NCI-H524 (cell line): ENCODE results near the gene PLD6.

ENCODE experiments used
- DNase-seq, 2 experiments: peaks; one replicate each; lab custom pipeline; 2025; lab: John Stamatoyannopoulos, UW

Gene PLD6

DNA sequence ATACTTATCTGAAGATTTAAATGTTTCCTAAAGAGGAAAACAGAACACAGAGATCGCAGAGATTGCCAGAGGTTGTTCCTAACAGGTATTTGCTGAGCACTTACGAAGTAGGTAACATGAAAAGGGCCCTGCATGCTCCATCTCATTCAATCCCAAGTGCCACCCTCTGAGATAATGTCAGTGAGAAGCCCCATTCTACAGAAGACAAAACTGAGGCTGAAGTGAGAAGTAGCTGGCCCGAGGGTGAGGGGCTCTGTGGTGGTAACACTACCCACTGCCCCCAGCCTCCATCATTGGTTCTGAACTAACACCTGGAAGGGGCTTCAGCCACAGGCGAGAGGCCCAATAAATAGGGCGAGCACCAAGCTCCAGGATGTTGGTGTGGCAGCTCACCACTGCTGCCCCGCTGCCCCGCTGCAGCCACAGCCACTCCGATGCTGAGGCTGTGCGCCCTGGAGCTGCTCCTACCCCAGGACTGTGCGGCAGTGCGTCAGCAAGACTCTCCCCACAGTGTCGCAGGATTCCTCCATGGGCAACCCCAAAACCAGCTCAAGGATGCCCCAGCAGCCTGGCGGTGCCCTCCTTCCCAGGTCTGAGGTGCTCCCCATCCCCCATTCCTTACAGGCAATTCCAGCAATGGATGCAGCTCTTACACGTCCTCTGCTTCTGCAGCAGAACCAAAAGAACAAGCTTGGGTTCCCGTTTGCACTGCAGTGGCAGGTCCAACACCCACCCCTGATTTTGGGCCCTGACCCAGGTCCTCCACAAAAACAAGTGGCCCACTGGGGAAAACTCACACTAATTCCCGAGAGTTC, 20.5 kb upstream of the PLD6 start:
- DNase-seq, result no peak

- no peak for DNase-seq
Observed at GRCh38 chr17:17225901-17226300, 19.8 kb upstream of the PLD6 start.

DNA sequence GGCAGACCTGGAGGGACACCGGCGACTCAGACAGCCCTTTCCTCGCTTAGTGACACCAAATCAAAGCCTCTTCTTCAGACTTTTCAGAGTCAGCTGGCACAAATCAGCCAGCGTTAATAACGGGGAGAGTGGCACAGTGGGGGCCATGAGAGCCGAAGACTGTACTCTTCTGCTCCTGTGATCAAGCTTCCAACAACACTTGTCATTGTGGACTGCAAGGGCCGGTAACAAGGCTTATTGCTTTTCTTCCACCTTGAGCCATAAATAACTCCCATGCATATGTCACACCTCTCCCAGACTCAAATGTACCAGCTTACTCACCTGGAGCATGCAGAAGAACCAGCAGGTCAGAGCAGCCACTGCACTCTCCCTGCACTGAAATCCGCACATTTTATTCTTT, 18.0 kb upstream of the PLD6 start:
- no peak for DNase-seq

DNA sequence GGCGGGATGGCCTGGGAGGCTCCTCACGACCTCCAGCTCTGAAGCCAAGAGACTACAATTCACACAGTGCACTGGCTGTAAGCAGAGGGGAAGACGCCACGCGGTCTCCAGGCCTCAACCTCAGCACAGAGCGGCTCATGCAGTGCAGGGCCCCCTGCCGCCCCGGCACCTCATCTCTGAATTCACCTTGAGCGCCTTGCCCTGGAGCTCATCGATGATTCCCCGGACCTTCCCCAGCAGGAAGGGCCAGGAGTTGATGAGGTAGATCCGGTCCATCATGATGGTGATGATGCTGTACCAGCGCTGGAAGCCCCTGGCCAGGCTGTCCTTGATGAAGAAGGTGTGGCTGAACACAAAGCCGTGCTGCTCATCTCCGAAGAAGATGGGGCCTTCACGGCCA, 17.6 kb upstream of the PLD6 start:
- no peak for DNase-seq

GRCh38 chr17:17221329-17221728, 15.2 kb upstream of the PLD6 start:
- DNase-seq, result no peak

DNA sequence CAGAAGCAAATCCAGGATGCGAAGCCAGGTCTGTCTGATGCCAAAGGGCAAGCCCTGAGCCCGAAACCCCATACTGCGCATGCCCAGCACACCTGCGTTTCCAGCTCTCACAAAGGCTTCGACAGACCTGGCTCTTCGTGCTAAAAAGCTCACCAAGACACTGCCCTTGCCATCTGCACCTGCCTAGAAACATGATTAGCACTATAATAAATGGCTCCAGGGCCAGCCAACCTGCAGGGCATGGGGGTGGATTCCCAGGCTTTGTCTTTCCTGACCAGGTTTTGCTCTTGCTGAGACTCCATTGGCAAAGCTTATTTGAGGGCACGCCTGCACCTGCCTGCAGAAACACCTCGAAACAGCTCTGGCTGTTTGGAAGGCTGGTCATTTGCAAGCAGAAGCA, 14.4 kb upstream of the PLD6 start:
- DNase-seq, result no peak

DNA sequence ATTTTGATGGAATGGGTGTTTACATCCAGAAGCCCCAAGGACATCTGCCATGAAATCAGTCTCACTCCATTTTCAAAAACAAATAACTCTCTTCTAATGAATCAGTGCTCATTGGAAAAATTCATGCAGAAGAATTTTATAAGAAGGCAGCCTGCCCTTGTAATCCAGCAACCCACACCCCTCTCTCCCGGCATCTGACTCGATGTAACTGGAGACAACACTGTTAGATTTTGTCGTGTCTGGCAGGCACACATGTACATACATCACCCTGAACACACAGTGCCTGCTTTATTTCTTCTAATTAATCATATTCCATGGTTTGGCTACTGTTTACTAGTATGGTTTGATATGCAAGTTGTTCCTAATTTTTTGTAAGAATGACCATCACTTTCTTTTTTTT, 11.9 kb upstream of the PLD6 start:
- no peak for DNase-seq

GRCh38 chr17:17216776-17217175, 10.6 kb upstream of the PLD6 start:
- DNase-seq, result no peak

GRCh38 chr17:17216236-17216635, 10.1 kb upstream of the PLD6 start:
- DNase-seq, result no peak

- DNase-seq, result no peak
Observed at GRCh38 chr17:17215575-17215974, 9.4 kb upstream of the PLD6 start.

DNA sequence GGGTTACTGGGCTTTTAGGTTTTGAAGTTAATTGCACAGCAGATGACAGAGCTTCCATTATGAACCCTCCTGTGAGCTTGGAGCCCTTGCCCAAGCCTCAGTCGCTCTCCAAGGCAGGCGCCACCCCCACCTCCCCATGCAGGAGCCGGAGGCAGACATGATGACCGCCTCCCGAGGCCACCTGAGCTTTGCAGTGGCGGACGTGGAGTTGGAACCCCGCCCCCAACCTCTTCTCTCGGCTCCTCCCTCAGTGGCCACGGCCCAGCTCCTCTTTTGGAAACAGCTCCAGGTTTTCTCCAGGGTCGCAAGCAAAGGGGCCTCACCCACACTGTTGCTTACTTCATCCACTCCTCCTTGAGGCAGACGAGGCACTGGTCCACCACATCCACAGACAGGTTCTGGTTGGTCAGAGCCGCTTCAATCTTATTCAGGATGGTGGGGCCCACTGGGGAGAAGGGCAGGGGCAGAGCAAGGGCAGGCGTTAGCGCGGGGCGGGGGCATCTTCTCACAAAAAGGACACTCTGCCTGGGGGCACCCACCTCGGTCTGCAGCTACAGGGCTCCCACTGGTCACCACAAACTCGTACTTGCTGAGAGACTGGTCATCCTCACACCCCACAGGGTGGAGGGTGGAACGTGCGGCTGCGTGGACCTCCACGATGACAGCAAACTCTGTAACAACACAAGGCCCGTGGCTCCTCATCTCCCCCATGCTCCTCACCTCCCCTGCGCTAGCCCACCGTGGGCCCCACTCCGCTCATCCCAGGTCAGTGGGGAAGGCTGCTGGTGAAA, 8.7 kb upstream of the PLD6 start:
- no peak for DNase-seq

GRCh38 chr17:17213775-17214174, 7.6 kb upstream of the PLD6 start:
- DNase-seq, result no peak

DNA sequence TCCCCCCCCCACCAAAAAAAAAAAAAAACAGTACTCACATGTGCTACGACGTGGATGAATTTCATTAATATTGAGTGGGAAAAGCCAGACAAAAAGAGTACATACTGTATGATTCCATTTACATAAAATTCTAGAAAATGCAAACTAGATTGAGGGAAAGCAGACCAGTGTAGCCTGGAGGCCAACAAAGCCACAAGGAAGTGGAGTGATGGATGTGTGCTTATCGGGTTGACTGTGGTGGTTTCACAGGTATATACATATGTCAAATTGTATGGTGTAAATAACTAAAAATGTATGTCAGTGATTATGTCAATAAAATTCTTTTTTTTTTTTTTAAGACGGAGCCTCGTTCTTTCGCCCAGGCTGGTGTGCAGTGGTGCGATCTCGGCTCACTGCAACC, 1.9 kb upstream of the PLD6 start:
- DNase-seq, result no peak

DNA sequence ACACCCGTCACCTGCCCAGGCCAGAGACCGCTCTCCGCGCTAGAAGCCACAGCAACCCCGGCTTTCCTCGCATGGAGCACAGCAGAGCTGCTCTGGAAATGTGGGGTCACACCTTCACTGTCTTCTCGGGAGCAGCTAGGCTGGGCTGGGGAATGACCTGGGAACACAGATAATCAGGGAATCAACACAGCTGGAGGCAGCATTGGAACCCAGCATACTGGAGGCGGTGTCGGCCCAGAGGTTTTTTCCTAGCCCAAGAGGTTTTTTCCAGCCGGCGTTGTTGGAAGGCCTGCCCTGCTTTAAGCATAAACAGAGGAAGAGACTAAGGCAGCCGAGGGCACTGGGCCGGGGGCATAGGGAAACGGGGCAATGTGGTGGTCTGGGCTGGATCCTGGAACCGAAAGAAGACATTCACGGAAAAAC, 791 bp upstream of the PLD6 start:
- no peak for DNase-seq

GRCh38 chr17:17205368-17206123, 587 bp downstream of the PLD6 start:
- peak in 1 of 2 experiments; percentile 51 for DNase-seq

- no peak for DNase-seq
Observed at GRCh38 chr17:17204635-17205231, 1.4 kb downstream of the PLD6 start.

DNA sequence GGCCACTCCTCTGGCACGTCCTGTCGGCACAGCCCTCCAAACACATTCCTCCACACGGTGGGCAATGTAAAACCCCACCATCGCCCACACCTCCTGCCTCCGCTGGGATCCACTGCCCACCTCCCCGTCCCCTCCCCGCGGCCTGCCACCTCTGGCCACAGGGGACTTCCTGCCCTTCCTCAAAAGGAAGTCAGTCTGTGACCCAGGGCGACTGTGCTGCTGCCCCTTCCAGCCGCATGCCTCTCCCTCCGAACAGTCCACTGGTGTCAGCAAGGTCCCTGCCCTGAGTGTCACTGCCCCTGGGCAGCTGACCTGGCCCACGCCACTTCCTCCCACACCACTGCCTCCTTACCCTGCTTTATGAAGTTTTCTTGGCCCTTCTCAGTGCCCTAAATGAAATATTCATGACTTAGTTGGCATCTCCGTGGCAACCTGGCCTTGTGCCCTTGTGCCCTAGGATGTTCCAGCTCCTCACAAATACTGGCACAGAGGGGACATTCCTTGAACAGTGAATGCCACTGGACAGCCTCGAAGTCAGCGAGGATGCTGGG, 2.0 kb downstream of the PLD6 start:
- DNase-seq, result no peak

GRCh38 chr17:17203173-17203730, 2.9 kb downstream of the PLD6 start:
- no peak for DNase-seq

DNA sequence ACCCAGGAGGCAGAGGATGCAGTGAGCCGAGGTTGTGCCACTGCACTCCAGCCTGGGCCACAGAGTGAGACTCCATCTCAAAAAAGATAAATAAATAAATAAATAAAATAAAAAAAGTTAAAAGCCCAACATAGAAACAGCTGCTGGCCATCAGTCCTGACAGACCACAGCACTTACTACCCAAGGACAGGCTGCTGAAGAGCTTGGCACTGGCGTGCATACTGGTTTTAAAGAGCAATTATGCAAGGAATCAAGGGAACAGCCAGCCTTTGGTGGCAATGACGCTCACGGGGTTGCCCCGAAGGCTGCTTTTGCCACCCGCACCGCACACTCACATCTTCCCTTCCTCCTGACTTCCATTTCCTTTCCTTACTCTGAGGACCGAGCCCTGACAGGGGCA, 4.2 kb downstream of the PLD6 start:
- no peak for DNase-seq

GRCh38 chr17:17201271-17201670, 4.9 kb downstream of the PLD6 start:
- DNase-seq, result no peak

DNA sequence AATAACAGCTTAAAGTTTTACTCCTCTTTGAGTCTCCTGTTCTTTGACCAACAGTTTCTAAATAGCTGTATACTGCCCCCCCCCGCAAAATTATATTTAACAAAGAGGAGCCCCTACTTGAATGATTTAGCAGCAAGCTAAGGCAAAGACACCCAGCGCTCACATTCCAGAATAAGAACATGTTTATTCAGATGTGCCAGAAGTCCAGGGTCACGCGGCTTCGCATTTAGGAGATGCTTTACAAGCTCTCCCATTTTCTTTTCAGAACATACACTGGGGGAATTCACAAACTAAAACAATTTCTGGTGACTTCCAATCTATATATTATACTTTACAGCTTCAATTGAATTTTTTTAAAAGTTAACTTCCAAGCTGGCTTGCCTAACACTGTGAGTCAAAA, 5.3 kb downstream of the PLD6 start:
- no peak for DNase-seq

DNA sequence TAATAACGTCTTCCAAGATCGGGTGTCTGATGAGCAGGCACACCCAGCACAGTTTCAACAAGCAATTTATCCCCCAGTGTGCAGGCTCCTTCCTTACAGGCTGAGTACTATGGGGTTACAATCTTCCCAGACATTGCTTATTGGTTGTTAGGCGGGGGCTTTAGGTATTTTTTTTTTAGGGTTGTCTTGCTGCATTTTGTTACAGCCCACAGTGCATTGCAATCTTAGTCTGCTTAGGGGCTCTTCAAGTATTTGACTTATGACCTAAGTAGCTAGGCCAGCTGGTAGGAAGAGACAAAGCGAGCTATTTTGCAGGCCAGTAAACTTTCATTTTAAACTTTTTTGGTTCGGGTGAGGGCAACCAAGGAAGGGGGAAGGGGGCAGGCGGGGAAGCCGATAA, 5.8 kb downstream of the PLD6 start:
- no peak for DNase-seq
